Left ventricle myocardium inferior (tissue), 1 donor: ENCODE measurements around the gene COA4. TPM values are rescaled to one million over a fixed set of nuclear protein-coding genes. Genes with fewer than 3 reads are reported as not detected.

Experiments
- DNase-seq: peaks from one replicate; pipeline ENCODE4 v3.0.0-alpha.2; 2020
- H3K27ac ChIP-seq: fragments of 200-600 bp; replicated peaks from 2 replicates; pipeline ENCODE4 v1.8.0; 2021
- H3K27me3 ChIP-seq: fragments of 200-600 bp; 2 replicates; pipeline ENCODE4 v1.8.0; 2021; ENCODE audit warnings: low read depth
- H3K36me3 ChIP-seq: fragments of 200-600 bp; 2 replicates; pipeline ENCODE4 v1.8.0; 2021
- H3K4me1 ChIP-seq: fragments of 200-600 bp; 2 replicates; pipeline ENCODE4 v1.8.0; 2021
- H3K4me3 ChIP-seq: fragments of 200-600 bp; 2 replicates; pipeline ENCODE4 v1.8.0; 2021; ENCODE audit warnings: mild to moderate bottlenecking, moderate library complexity
- H3K9me3 ChIP-seq: fragments of 200-600 bp; replicated peaks from 2 replicates; pipeline ENCODE4 v1.8.0; 2021
- intact Hi-C: fragments of 100-400 bp; cut with micrococcal nuclease; formaldehyde crosslinking; loops from one replicate; pipeline ENCODE4 v1.11.0; 2022
- total RNA-seq: library from RNA; stranded (reverse); fragmentation: NEBNext Ultra II Directional; extraction: Animal tissue kit (Norgen Biotek cat#: 25700); gene quantifications from one replicate; pipeline ENCODE4 v1.2.1, GENCODE V29; 2021
- TF ChIP-seq, protein P1 (sequence below): fragments of 200-600 bp; IDR thresholded peaks from 2 replicates; pipeline ENCODE4 v1.8.0; 2021; ENCODE audit warnings: antibody characterized with exemption, mild to moderate bottlenecking, borderline replicate concordance
- donor health status: DM: no; HTN: yes; CAD: no; lungs with severe emphysema.

Gene COA4
- total RNA-seq, 1 donor from 2014 or later: 53.1 TPM

- peaks cover 8% of the 10 kb centered on the region for H3K36me3 ChIP-seq
- intact Hi-C loops: no loop called here
- TF ChIP-seq, protein P1, sequence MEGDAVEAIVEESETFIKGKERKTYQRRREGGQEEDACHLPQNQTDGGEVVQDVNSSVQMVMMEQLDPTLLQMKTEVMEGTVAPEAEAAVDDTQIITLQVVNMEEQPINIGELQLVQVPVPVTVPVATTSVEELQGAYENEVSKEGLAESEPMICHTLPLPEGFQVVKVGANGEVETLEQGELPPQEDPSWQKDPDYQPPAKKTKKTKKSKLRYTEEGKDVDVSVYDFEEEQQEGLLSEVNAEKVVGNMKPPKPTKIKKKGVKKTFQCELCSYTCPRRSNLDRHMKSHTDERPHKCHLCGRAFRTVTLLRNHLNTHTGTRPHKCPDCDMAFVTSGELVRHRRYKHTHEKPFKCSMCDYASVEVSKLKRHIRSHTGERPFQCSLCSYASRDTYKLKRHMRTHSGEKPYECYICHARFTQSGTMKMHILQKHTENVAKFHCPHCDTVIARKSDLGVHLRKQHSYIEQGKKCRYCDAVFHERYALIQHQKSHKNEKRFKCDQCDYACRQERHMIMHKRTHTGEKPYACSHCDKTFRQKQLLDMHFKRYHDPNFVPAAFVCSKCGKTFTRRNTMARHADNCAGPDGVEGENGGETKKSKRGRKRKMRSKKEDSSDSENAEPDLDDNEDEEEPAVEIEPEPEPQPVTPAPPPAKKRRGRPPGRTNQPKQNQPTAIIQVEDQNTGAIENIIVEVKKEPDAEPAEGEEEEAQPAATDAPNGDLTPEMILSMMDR: no peak
- peak overlapping the region; percentile 58 for H3K27ac ChIP-seq
- no peaks in the 10 kb centered on the region for H3K9me3 ChIP-seq
- no peaks in the 10 kb centered on the region for H3K27me3 ChIP-seq
- peaks cover 27% of the 10 kb centered on the region for H3K4me1 ChIP-seq
- no peak overlapping the region for H3K4me3 ChIP-seq
- no peak for DNase-seq
Observed at GRCh38 chr11:73856031-73856567, 20.5 kb downstream of the COA4 start.

DNA sequence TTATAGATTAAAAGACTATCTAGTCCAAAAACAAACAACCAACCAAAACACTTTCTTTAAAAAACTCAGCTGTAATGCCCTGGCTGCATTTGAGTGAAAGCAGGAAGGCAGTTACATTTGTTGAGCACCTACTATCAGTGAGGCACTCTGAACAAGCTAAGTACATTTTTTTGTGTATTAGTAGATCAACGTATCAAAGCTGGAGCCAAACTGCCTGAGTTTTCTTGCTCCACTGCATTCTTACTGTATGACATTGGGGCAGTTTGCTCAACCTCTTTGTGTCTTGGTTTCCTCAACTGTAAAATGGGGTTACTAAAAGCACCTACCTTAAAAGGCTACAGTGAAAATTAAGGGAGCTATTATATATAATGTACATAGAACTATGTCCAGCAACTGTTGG lies 22.0 kb downstream of the COA4 start:
- Histone ChIP-seq H3K27ac (no peak overlapping the region), H3K4me1 (peaks cover 30% of the 10 kb centered on the region), H3K9me3 (no peaks in the 10 kb centered on the region), H3K4me3 (no peak overlapping the region), H3K36me3 (peaks cover 4% of the 10 kb centered on the region), H3K27me3 (no peaks in the 10 kb centered on the region)
- intact Hi-C loops: no loop called here
- TF ChIP-seq, protein P1: no peak
- DNase-seq: no peak

DNA sequence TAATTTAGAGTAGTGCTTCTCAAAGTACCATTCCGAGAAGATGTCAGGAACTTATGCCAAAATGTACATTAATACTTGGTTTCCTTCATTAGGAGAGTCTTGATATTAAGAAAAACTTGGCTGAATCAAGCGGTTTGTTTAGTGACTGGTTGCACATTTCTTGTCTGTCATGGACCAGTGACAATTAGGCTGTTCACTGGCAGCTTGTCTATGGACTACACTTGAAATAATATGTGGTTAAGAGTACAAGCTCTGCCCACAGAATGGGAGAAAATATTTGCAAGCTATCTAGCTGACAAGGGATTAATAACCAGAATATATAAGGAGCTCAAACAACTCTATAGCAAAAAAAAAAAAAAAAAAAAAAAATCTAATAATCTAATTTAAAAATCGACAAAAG lies 24.6 kb downstream of the COA4 start:
- TF ChIP-seq, protein P1: no peak
- Histone ChIP-seq H3K27ac (peak overlapping the region; percentile 60), H3K4me3 (no peak overlapping the region), H3K4me1 (peaks cover 30% of the 10 kb centered on the region), H3K9me3 (no peaks in the 10 kb centered on the region), H3K27me3 (no peaks in the 10 kb centered on the region), H3K36me3 (peaks cover 12% of the 10 kb centered on the region)
- intact Hi-C loops: no loop called here
- no peak for DNase-seq

- Histone ChIP-seq H3K27ac (peak overlapping the region; percentile 60), H3K9me3 (no peaks in the 10 kb centered on the region), H3K4me1 (peaks cover 22% of the 10 kb centered on the region), H3K4me3 (no peak overlapping the region), H3K27me3 (no peaks in the 10 kb centered on the region), H3K36me3 (peaks cover 18% of the 10 kb centered on the region)
- DNase-seq: no peak
- intact Hi-C loops: no loop called here
- TF ChIP-seq, protein P1: no peak
Observed at GRCh38 chr11:73851046-73851764, 25.4 kb downstream of the COA4 start.

DNA sequence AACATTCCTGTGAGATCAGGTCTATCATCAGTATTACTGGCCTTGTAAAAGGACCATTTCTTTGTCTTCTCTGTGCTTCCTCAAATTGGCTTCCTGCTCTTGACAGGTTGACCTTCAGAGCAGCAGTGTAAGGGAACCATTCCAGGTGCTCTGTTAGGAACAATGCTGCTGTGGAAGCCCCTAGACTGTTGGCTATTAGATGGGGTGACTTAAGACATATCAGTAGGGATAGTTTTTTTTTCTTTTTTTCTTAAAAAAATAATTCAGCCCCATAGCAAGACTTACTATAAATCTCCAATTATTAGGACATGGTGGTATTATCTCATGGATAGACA lies 37.6 kb downstream of the COA4 start:
- H3K27me3 ChIP-seq: no peaks in the 10 kb centered on the region
- no peak overlapping the region for H3K4me3 ChIP-seq
- no peak for DNase-seq
- TF ChIP-seq, protein P1: no peak
- no peaks in the 10 kb centered on the region for H3K9me3 ChIP-seq
- H3K4me1 ChIP-seq: peaks cover 13% of the 10 kb centered on the region
- peaks cover 18% of the 10 kb centered on the region for H3K36me3 ChIP-seq
- intact Hi-C loops: no loop called here
- H3K27ac ChIP-seq: no peak overlapping the region
